VCaP (cell line): ENCODE results near the gene IVD.

Experiments
- H3K27ac ChIP-seq: fragments of 450-650 bp; 2 replicates; pipeline ENCODE4 v1.5.1; 2017
- CTCF ChIP-seq: fragments of 450-650 bp; conservative IDR thresholded peaks from 2 replicates; pipeline ENCODE4 v1.5.1; 2017; ENCODE audit warnings: mild to moderate bottlenecking, moderate library complexity

Gene IVD

GRCh38 chr15:40436116-40436891 is 30.7 kb downstream of the IVD start:
- no peak for TF ChIP-seq CTCF

GRCh38 chr15:40436892-40437751 is 31.5 kb downstream of the IVD start:
- no peak overlapping the region; the same call in 1 of the 2 replicates for H3K27ac ChIP-seq
- TF ChIP-seq CTCF: no peak

More at GRCh38 chr15:40436116-40436891, 30.7 kb downstream of the IVD start:
- peak overlapping the region; percentile 56; the same call in 1 of the 2 replicates for H3K27ac ChIP-seq

- no peak for TF ChIP-seq CTCF
- no peak overlapping the region for H3K27ac ChIP-seq
These were observed 32.4 kb downstream of the IVD start for GRCh38 chr15:40437752-40438687.

- TF ChIP-seq CTCF: no peak
- no peak overlapping the region for H3K27ac ChIP-seq
These were observed 33.1 kb downstream of the IVD start for GRCh38 chr15:40438712-40439111.

- TF ChIP-seq CTCF: no peak
- H3K27ac ChIP-seq: peak overlapping the region; percentile 59; the same call in 1 of the 2 replicates
These were observed 33.9 kb downstream of the IVD start for GRCh38 chr15:40439461-40439959.

- TF ChIP-seq CTCF: no peak
- H3K27ac ChIP-seq: peak overlapping the region; percentile 59; the same call in 1 of the 2 replicates
These were observed 34.6 kb downstream of the IVD start for GRCh38 chr15:40439960-40440742.
